ENCODE results near the gene PPP6R2.

The PPP6R2 gene

DNA sequence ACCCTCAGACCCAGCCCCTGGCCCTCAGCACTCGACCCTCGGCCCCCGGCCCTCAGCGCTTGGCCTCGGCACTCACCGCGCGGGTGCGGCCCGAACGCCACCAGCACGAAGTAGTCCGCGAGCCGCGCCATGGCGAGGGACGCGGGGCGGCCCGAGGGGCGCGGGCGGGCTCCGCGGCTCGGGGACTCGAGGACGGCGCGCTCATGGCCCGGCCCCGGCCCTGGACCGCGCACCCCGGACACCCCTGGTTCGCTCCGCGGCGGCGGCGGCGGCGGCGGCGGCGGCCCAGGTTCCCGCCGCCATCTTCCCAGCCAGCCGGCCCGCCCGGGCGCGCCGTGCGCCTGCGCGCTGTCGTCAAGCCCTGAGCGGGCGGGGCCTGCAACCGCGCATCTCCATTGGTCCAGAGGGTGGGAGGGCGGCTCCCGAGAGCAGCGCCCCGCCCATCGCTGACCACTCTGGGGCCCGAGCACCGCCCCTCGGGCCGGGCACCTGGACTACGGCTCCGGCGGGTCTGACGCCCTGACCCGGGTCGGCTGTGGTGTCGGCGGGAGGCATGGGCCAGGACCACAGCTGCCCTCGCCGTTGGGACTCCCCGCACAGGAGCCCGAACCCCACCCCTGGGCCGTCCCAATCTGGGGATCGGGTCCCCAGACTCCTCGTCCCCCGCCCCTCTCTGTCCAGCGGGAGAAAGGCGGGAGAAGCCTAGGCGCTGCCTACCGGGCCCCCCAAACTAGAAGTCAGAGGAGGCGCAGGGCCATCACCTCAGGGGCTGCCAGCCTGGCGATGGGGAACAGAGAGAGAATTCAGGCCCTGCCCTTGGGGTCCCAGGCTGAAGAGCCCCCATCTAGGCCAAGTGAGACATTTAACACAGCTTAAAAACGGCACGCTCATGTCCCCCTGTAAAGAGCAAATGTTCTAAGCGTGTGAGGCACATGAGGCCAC is 131.9 kb downstream of the PPP6R2 start, which contains the start of gene SBF1:
SBF1 (minus strand) TSS at position 326 of the 942 bp plus-strand sequence; CDS start at position 131, 195 bp downstream.
- peak within 1 kb of the TSS; percentile 76 for H3K4me3 ChIP-seq (ENCODE audit: low read depth, low read length)
- H3K36me3 ChIP-seq (ENCODE audit: control insufficient read depth in 2 of 2, insufficient read depth in 1 of 2, low read length in 2 of 2), result peaks cover 4 to 31% of the 10 kb centered on the region in 2 experiments; a peak in 2 of 3 replicates
- H3K27ac ChIP-seq (ENCODE audit: extremely low read depth, low read depth, low read length), result peak within 1 kb of the TSS; percentile 87
- no peaks in the 10 kb centered on the region for H3K9me3 ChIP-seq (ENCODE audit: control insufficient read depth, insufficient read depth, low read depth, low read length)
- ChIA-PET POLR2A (interaction anchor here (0.5 to 1.2 kb wide), 5 partner anchors 17 to 51 kb away, joined by 3 read pairs; partner anchors contain the start of genes LMF2, NCAPH2 and SCO2), CTCF (interaction anchor here (1.0 kb wide), 1 partner anchor 21 kb away, joined by 5 read pairs; no protein-coding TSS in a partner anchor)
- peaks cover 24% of the 10 kb centered on the region for H3K4me1 ChIP-seq (ENCODE audit: control insufficient read depth, insufficient read depth, low read length)
- TF ChIP-seq ZNF366 (tag by site-specific recombination; conservative IDR thresholded peaks at IDR 0.05), result no peak
- TF ChIP-seq ZNF335 (tag by site-specific recombination; conservative IDR thresholded peaks at IDR 0.05), result peak; percentile 76
- TF ChIP-seq ZBTB20 (tag by site-specific recombination; IDR thresholded peaks at IDR 0.05), result peak; percentile 82
- peak; percentile 77 for TF ChIP-seq SP3 (tag by site-specific recombination; IDR thresholded peaks at IDR 0.05)
- no peak for TF ChIP-seq SALL2 (tag by site-specific recombination; IDR thresholded peaks at IDR 0.05; ENCODE audit: borderline replicate concordance)
- peak; percentile 32; the same call in 1 of the 2 replicates for TF ChIP-seq SP7 (tag by site-specific recombination; IDR thresholded peaks at IDR 0.05)
- TF ChIP-seq KLF10 (tag by site-specific recombination; IDR thresholded peaks at IDR 0.05), result peak; percentile 36; the same call in 1 of the 2 replicates
- TF ChIP-seq ZNF510 (tag by site-specific recombination; IDR thresholded peaks at IDR 0.05; ENCODE audit: insufficient replicate concordance), result no peak
- TF ChIP-seq ZNF426 (tag by site-specific recombination; IDR thresholded peaks at IDR 0.05), result no peak
- peak; percentile 76 for TF ChIP-seq KLF9 (tag by site-specific recombination; IDR thresholded peaks at IDR 0.05; ENCODE audit: low read depth)
- 0 out of 2 replicates have a peak, but pooled peaks have one; percentile 58 for TF ChIP-seq KLF1 (tag by site-specific recombination; IDR thresholded peaks at IDR 0.05)
- TF ChIP-seq ZBTB8A (tag by site-specific recombination; IDR thresholded peaks at IDR 0.05), result peak; percentile 62
- TF ChIP-seq, protein P1, sequence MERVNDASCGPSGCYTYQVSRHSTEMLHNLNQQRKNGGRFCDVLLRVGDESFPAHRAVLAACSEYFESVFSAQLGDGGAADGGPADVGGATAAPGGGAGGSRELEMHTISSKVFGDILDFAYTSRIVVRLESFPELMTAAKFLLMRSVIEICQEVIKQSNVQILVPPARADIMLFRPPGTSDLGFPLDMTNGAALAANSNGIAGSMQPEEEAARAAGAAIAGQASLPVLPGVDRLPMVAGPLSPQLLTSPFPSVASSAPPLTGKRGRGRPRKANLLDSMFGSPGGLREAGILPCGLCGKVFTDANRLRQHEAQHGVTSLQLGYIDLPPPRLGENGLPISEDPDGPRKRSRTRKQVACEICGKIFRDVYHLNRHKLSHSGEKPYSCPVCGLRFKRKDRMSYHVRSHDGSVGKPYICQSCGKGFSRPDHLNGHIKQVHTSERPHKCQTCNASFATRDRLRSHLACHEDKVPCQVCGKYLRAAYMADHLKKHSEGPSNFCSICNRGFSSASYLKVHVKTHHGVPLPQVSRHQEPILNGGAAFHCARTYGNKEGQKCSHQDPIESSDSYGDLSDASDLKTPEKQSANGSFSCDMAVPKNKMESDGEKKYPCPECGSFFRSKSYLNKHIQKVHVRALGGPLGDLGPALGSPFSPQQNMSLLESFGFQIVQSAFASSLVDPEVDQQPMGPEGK (tag by site-specific recombination; IDR thresholded peaks at IDR 0.05), result peak; percentile 69; the same call in 1 of the 2 replicates
- TF ChIP-seq ZNF132 (tag by site-specific recombination; IDR thresholded peaks at IDR 0.05; ENCODE audit: borderline replicate concordance), result no peak
- TF ChIP-seq TRIM28 (IDR thresholded peaks at IDR 0.05; ENCODE audit: borderline replicate concordance, low read length), result no peak
- TF ChIP-seq, protein P2, sequence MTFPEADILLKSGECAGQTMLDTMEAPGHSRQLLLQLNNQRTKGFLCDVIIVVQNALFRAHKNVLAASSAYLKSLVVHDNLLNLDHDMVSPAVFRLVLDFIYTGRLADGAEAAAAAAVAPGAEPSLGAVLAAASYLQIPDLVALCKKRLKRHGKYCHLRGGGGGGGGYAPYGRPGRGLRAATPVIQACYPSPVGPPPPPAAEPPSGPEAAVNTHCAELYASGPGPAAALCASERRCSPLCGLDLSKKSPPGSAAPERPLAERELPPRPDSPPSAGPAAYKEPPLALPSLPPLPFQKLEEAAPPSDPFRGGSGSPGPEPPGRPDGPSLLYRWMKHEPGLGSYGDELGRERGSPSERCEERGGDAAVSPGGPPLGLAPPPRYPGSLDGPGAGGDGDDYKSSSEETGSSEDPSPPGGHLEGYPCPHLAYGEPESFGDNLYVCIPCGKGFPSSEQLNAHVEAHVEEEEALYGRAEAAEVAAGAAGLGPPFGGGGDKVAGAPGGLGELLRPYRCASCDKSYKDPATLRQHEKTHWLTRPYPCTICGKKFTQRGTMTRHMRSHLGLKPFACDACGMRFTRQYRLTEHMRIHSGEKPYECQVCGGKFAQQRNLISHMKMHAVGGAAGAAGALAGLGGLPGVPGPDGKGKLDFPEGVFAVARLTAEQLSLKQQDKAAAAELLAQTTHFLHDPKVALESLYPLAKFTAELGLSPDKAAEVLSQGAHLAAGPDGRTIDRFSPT (tag by site-specific recombination; IDR thresholded peaks at IDR 0.05), result peak; percentile 60; the same call in 1 of the 2 replicates
- TF ChIP-seq, protein P3, sequence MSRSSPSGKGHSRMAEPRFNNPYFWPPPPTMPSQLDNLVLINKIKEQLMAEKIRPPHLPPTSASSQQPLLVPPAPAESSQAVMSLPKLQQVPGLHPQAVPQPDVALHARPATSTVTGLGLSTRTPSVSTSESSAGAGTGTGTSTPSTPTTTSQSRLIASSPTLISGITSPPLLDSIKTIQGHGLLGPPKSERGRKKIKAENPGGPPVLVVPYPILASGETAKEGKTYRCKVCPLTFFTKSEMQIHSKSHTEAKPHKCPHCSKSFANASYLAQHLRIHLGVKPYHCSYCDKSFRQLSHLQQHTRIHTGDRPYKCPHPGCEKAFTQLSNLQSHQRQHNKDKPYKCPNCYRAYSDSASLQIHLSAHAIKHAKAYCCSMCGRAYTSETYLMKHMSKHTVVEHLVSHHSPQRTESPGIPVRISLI (tag by site-specific recombination; IDR thresholded peaks at IDR 0.05), result no peak
- TF ChIP-seq KLF8 (tag by site-specific recombination; IDR thresholded peaks at IDR 0.05), result peak; percentile 77; the same call in 1 of the 2 replicates
- TF ChIP-seq GLIS2 (tag by site-specific recombination; IDR thresholded peaks at IDR 0.05), result peak; percentile 72
- no peak for TF ChIP-seq ZNF394 (tag by site-specific recombination; IDR thresholded peaks at IDR 0.05; ENCODE audit: borderline replicate concordance)
- peak; percentile 66; the same call in 1 of the 2 replicates for TF ChIP-seq KLF16 (tag by site-specific recombination; IDR thresholded peaks at IDR 0.05)
- TF ChIP-seq ZXDB (tag by site-specific recombination; IDR thresholded peaks at IDR 0.05), result peak; percentile 17; the same call in 1 of the 2 replicates
- TF ChIP-seq BCL11A (tag by site-specific recombination; IDR thresholded peaks at IDR 0.05; ENCODE audit: low read depth), result peak; percentile 73; the same call in 1 of the 2 replicates
- no peak for TF ChIP-seq ZNF175 (tag by site-specific recombination; IDR thresholded peaks at IDR 0.05)
- TF ChIP-seq SETDB1 (IDR thresholded peaks at IDR 0.05; ENCODE audit: insufficient read length, low read length), result no peak
- TF ChIP-seq SP2 (tag by site-specific recombination; IDR thresholded peaks at IDR 0.05), result peak; percentile 86
- TF ChIP-seq ZBTB1 (tag by site-specific recombination; IDR thresholded peaks at IDR 0.05), result no peak
- TF ChIP-seq, protein P4, sequence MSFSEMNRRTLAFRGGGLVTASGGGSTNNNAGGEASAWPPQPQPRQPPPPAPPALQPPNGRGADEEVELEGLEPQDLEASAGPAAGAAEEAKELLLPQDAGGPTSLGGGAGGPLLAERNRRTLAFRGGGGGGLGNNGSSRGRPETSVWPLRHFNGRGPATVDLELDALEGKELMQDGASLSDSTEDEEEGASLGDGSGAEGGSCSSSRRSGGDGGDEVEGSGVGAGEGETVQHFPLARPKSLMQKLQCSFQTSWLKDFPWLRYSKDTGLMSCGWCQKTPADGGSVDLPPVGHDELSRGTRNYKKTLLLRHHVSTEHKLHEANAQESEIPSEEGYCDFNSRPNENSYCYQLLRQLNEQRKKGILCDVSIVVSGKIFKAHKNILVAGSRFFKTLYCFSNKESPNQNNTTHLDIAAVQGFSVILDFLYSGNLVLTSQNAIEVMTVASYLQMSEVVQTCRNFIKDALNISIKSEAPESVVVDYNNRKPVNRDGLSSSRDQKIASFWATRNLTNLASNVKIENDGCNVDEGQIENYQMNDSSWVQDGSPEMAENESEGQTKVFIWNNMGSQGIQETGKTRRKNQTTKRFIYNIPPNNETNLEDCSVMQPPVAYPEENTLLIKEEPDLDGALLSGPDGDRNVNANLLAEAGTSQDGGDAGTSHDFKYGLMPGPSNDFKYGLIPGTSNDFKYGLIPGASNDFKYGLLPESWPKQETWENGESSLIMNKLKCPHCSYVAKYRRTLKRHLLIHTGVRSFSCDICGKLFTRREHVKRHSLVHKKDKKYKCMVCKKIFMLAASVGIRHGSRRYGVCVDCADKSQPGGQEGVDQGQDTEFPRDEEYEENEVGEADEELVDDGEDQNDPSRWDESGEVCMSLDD (tag by site-specific recombination; IDR thresholded peaks at IDR 0.05), result peak; percentile 50; the same call in 1 of the 2 replicates
- no peak for TF ChIP-seq ZNF248 (tag by site-specific recombination; IDR thresholded peaks at IDR 0.05)
- TF ChIP-seq ZNF596 (tag by site-specific recombination; IDR thresholded peaks at IDR 0.05), result no peak
